Smooth muscle cell of the coronary artery (primary cell): ENCODE results near the gene CRLF1. TPM values are rescaled to one million over a fixed set of nuclear protein-coding genes. Genes with fewer than 3 reads are reported as not detected.

ENCODE experiments used
- total RNA-seq: library from RNA; depleted of rRNA; stranded (reverse); fragments of >200 nt; gene quantifications from 2 replicates; pipeline ENCODE4 v1.2.3, GENCODE V29; 2014; ENCODE audit warnings: low replicate concordance

The CRLF1 gene, protein sequence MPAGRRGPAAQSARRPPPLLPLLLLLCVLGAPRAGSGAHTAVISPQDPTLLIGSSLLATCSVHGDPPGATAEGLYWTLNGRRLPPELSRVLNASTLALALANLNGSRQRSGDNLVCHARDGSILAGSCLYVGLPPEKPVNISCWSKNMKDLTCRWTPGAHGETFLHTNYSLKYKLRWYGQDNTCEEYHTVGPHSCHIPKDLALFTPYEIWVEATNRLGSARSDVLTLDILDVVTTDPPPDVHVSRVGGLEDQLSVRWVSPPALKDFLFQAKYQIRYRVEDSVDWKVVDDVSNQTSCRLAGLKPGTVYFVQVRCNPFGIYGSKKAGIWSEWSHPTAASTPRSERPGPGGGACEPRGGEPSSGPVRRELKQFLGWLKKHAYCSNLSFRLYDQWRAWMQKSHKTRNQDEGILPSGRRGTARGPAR
- 13.8 and 14.7 TPM in 2 replicates for total RNA-seq

DNA sequence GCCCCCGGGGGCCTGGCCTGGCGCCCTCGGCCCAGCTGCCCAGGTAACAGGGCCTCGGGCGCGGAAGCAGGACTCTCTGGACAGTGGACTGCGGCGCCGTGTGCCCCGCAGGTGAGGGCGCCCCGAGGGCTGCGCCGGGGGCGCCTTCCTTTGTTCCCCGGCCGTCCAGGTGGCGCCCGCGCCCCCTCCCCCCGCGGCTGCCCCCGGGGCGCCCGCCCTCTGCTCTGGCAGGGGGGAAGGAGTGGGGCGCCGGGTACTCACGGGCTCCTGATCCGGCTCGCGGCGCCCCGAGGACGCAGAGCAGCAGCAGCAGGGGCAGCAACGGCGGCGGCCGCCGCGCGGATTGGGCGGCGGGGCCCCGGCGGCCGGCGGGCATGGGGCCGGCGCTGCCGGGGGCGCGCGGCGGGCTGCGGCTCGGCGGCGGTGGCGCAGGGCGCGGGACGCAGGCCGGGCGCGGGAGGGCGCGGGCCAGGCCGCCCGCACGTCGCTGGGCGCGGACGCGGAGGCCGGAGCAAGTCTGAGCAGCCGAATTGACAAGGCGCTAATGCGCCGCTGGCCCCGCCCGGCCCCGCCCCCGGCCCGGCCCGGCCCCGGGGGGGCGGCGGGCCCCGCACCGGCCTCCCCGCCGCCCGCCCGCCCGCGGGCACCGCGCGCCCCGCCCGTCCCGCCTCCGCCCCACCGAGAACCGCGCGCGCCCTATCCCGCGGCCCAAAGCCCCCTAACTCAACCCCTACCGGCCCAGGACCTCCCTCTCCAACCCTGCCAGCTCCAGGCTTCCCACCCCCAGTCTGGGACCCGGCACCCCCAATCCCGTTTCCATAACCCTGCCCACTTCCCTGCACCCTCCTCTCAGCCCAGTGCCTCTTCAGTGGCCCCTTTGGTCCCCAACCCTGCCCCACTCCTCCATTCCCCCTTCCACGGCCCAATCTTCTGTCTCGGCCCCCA lies at the start of gene CRLF1:
CRLF1 (minus strand) TSS at position 519 of the 945 bp plus-strand sequence; CDS start at position 376, 143 bp downstream.

DNA sequence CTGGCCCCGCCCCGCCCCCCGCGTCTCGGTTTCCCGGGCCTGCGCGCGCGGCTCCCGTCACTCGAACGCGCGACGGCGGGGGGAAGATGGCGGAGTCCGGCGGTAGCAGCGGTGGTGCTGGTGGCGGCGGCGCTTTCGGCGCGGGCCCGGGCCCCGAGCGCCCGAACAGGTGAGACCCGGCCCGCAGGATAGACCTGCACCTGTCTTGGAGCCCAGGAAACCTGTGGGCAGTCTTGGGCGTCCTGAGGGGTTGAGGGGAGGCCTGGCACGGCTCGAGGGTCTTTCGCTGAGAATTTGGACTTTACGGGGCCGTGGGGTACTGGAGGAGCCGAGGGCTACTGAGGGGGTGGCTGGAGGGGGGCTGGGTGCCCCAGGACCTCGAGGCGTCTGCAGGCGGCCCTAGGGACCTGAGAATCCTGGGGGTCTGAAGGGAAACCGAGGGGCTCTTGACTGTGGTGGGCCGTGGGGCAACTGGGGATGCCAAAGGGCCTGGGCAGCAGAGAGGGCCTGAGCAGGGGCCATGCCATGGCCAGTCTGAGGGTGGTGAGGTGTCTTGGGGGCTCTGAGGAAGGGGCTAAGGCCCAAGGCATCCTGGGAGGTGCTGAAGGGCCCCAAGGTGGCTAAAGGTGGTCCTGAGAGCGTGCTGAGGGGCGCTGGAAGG lies 30.5 kb upstream of the CRLF1 start, which contains the start of gene KLHL26:
KLHL26 (plus strand) TSS at position 60 of the 661 bp plus-strand sequence; CDS start at position 87, 27 bp downstream.

GRCh38 chr19:18612772-18613588 lies 6.4 kb upstream of the CRLF1 start, which contains the start of gene TMEM59L:
Gene TMEM59L, plus strand, starts transcription at chr19:18612870. Its CDS starts 89 bp downstream, at chr19:18612959.

DNA sequence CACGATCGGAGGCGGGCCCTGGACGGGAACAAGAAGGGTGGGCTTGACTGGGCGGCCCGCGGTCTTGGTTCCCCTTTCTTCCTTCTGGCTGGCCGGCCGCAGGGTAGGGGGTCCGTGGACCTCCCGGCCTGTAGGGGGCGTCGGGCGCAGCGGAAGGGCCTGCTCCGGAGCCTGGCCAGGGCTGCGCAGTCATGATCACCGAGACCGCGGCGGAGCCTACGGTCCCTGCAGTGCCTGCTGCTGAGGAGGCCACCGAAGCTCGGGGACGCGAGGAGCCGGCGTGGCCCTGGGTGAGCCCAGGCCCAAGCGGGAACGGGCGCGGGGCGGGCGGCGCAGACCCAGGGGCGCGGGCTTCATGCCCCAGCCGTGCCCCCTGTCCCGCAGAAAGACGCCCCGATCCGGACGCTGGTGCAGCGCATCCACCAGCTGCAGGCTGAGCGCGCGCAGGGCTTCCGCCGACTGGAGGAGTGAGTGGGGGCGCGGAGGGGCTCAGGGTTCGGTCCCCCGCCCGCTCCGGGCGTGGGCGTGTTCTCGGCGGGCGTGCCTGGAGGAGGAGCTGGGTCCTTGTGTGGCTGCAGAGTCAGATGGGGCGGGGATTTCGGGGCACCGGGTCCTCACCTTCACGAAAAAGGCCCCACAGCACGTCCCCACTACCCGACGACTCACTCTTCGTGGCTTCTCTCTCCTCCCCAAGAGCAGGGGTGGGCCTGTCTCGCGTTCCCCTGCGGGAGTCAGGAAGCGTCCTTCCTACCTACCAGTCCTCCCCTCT lies 17.8 kb downstream of the CRLF1 start, which contains the start of gene REX1BD:
REX1BD (plus strand) TSS at position 188 of the 769 bp plus-strand sequence; CDS start at position 192, 4 bp downstream.

DNA sequence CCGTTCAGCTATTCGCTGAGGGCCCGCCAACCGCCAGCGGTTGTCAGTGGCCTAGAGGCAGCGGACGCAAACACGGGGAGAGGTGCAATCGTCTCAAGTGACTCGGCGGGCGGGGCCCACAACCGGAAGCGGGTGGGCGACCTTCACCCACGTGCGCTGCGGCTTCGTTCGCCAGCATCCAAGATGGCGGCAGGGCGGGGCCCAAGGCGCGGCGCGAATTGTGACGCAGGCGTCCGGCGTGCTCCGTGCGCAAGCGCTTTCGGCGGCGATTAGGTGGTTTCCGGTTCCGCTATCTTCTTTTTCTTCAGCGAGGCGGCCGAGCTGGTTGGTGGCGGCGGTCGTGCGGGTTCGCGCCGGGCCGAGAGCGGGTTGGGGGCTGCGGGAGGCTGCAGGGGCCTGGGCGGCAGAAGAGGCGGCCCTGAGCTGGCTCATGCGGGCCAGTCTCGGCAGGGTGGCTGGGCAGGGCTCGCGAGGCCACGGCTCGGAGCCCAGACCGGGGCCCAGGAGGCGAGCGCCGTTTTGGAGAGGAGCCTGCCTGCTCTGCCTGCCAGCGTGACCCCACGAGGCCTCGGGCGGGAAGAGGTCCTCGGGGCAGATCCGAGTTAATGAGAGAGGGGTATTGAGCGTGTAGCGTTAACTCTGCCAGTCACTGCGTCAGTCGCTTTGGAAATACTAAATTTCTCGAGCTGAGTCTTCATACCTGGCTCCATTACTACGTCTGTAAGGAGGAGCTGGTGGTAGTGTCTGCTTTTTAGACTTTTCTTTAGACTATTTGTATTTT lies 34.8 kb downstream of the CRLF1 start, which contains the start of gene UBA52:
UBA52 (plus strand) TSS at position 294 of the 781 bp plus-strand sequence. CDS start 1,444 bp downstream, outside the sequence.

DNA sequence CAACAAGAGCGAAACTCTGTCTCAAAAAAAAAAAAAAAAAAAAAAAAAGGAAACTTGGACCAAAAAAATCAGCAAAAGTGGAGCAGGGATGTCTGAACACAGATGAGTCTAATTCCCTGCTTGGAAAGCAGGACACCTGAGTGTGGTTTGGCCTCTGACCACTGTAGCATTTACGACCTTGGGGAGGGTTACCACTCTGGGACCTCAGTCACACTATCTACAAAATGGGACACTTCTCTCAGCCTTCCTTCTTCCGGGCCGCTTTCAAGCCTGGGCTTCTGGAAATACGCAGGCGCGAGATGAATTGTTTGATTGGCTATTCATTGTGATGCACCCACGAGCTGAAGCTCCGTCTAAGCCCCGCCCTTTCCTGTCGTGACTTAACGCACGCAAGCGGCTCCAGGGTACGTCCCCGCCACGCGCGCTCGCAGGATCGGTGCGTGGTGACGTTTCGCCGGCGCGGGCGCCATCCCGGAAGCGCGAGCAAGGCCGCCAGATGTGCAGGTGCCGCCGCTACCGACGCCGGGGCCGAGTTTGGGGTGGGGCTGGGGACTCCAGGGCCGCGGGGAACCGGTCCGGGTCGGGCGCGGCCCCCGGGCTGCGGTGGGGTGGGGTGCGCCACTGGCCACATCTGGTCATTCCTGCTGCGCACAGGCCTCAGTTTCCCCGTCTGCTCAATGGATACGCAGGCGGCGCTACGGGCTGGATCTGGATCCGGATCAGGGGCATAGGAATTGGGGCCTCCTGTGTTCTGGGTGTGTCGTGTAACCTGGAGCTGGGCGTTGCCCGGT lies 49.0 kb downstream of the CRLF1 start, which contains the start of gene KXD1:
KXD1 (plus strand) TSS at position 460 of the 791 bp plus-strand sequence. CDS start 4,187 bp downstream, outside the sequence.

Other genes starting within 250 kb of the CRLF1 start
- gene GDF15, start 220.6 kb downstream of the CRLF1 start, total RNA-seq: 17.9 and 53.0 TPM in 2 replicates
- gene LRRC25, start 209.2 kb downstream of the CRLF1 start, total RNA-seq: under 0.01 TPM in 1 of 2 replicates, not detected in the other
- 36.4 and 41.5 TPM in 2 replicates for gene SSBP4, start 187.4 kb downstream of the CRLF1 start, total RNA-seq
- gene ISYNA1, start 168.7 kb downstream of the CRLF1 start, total RNA-seq: 5.6 and 36.9 TPM in 2 replicates
- gene ELL, start 84.7 kb downstream of the CRLF1 start, total RNA-seq: 11.6 and 18.1 TPM in 2 replicates
- 236 and 376 TPM in 2 replicates for gene FKBP8, start 63.2 kb downstream of the CRLF1 start, total RNA-seq
- 44.7 and 69.2 TPM in 2 replicates for gene KXD1, start 48.9 kb downstream of the CRLF1 start, total RNA-seq
- 1,109 and 1,287 TPM in 2 replicates for gene UBA52, start 34.9 kb downstream of the CRLF1 start, total RNA-seq
- 58.5 and 69.9 TPM in 2 replicates for gene REX1BD, start 18.0 kb downstream of the CRLF1 start, total RNA-seq
- gene TMEM59L, start 6.1 kb upstream of the CRLF1 start, total RNA-seq: 0.23 and 0.98 TPM in 2 replicates
- gene KLHL26, start 30.2 kb upstream of the CRLF1 start, total RNA-seq: 10.2 and 19.4 TPM in 2 replicates
- 1.1 and 1.7 TPM in 2 replicates for gene CRTC1, start 76.9 kb upstream of the CRLF1 start, total RNA-seq
- gene COMP, start 184.5 kb upstream of the CRLF1 start, total RNA-seq: 0.23 and 2.0 TPM in 2 replicates
- gene UPF1, start 225.2 kb upstream of the CRLF1 start, total RNA-seq: 59.2 and 62.8 TPM in 2 replicates